ENCODE measurements around the gene USP47.
"Not testable (repeated sequence)": the region's sequence is repeated elsewhere in the genome, so short reads cannot be mapped to it uniquely, and the experiment has no call there.

USP47 gene

GRCh38 chr11:11822946-11823345 is 18.8 kb upstream of the USP47 start:
- DNase-seq (ENCODE audit: low spot score) = no peak

GRCh38 chr11:11826260-11826659 is 15.5 kb upstream of the USP47 start:
- no peak for DNase-seq (ENCODE audit: low spot score)

- DNase-seq (ENCODE audit: low spot score) = no peak
Measured at GRCh38 chr11:11827272-11827671, 14.5 kb upstream of the USP47 start.

- DNase-seq (ENCODE audit: low spot score) = not testable (repeated sequence)
Measured at GRCh38 chr11:11831406-11831805, 10.4 kb upstream of the USP47 start.

- no peak for DNase-seq (ENCODE audit: low spot score)
Measured at GRCh38 chr11:11836676-11837231, 5.0 kb upstream of the USP47 start.

GRCh38 chr11:11839718-11840117 is 2.1 kb upstream of the USP47 start:
- no peak for DNase-seq (ENCODE audit: low spot score)

GRCh38 chr11:11841116-11841722 is 553 bp upstream of the USP47 start:
- peak; percentile 82 for DNase-seq (ENCODE audit: low spot score)

GRCh38 chr11:11842421-11843008 is 743 bp downstream of the USP47 start:
- DNase-seq (ENCODE audit: low spot score) = peak; percentile 71

- DNase-seq (ENCODE audit: low spot score) = peak; percentile 26
Measured at GRCh38 chr11:11843211-11843621, 1.4 kb downstream of the USP47 start.

- DNase-seq (ENCODE audit: low spot score) = no peak
Measured at GRCh38 chr11:11843642-11844041, 1.9 kb downstream of the USP47 start.

GRCh38 chr11:11844272-11844671 is 2.5 kb downstream of the USP47 start:
- DNase-seq (ENCODE audit: low spot score) = no peak

- no peak for DNase-seq (ENCODE audit: low spot score)
Measured at GRCh38 chr11:11845071-11845470, 3.3 kb downstream of the USP47 start.

- no peak for DNase-seq (ENCODE audit: low spot score)
Measured at GRCh38 chr11:11845551-11845950, 3.8 kb downstream of the USP47 start.

- no peak for DNase-seq (ENCODE audit: low spot score)
Measured at GRCh38 chr11:11847082-11847481, 5.3 kb downstream of the USP47 start.

GRCh38 chr11:11848891-11849746 is 7.3 kb downstream of the USP47 start:
- DNase-seq (ENCODE audit: low spot score) = peak; percentile 66

GRCh38 chr11:11850668-11851067 is 8.9 kb downstream of the USP47 start:
- no peak for DNase-seq (ENCODE audit: low spot score)

GRCh38 chr11:11856638-11857037 is 14.9 kb downstream of the USP47 start:
- no peak for DNase-seq (ENCODE audit: low spot score)

- no peak for DNase-seq (ENCODE audit: low spot score)
Measured at GRCh38 chr11:11857769-11858168, 16.0 kb downstream of the USP47 start.

- DNase-seq (ENCODE audit: low spot score) = no peak
Measured at GRCh38 chr11:11858676-11859075, 16.9 kb downstream of the USP47 start.

GRCh38 chr11:11860103-11860979 is 18.6 kb downstream of the USP47 start:
- no peak for DNase-seq (ENCODE audit: low spot score)

GRCh38 chr11:11862999-11863398 is 21.2 kb downstream of the USP47 start:
- DNase-seq (ENCODE audit: low spot score) = no peak

- DNase-seq (ENCODE audit: low spot score) = no peak
Measured at GRCh38 chr11:11864332-11864731, 22.6 kb downstream of the USP47 start.

All from Ammon's horn (tissue), 1 donor.